SU-DHL-6 (cell line): ENCODE measurements around the gene RAP1B.

ENCODE experiments used
- H2AFZ ChIP-seq: fragments of 200-600 bp; sonication (generic); 2 replicates; pipeline ENCODE4 v1.6.1; 2014; ENCODE audit warnings: low read depth, mild to moderate bottlenecking, moderate library complexity, mixed read lengths, antibody characterized with exemption, low read length; ENCODE audit not compliant: severe bottlenecking
- H3F3A ChIP-seq: fragments of 200-600 bp; shearing (Covaris generic); 2 replicates; pipeline ENCODE4 v1.6.0; 2016; ENCODE audit warnings: antibody characterized with exemption, mild to moderate bottlenecking; ENCODE audit not compliant: insufficient read depth
- H3K27ac ChIP-seq: fragments of 200-600 bp; sonication (generic); 2 replicates; pipeline ENCODE4 v1.5.1; 2016; ENCODE audit warnings: low read depth, mild to moderate bottlenecking, low read length, moderate library complexity, mixed read lengths
- H3K27me3 ChIP-seq: fragments of 200-600 bp; sonication (generic), shearing (Covaris generic); 2 replicates; pipeline ENCODE4 v1.6.0; 2014; ENCODE audit warnings: mild to moderate bottlenecking, low read length
- H3K36me3 ChIP-seq: fragments of 200-600 bp; sonication (generic); 2 replicates; pipeline ENCODE4 v1.6.1; 2014; ENCODE audit warnings: mild to moderate bottlenecking, low read length, mixed read lengths
- H3K4me2 ChIP-seq: fragments of 300-600, 200-600 bp; shearing (Covaris generic), sonication (generic); 2 replicates; pipeline ENCODE4 v1.6.0; 2014; ENCODE audit warnings: low read length, low read depth, mild to moderate bottlenecking; ENCODE audit not compliant: poor library complexity, severe bottlenecking
- H3K4me3 ChIP-seq: fragments of 200-600 bp; sonication (generic); 2 replicates; pipeline ENCODE4 v1.5.1; 2014; ENCODE audit warnings: antibody characterized with exemption, low read length, mild to moderate bottlenecking, mixed read lengths; ENCODE audit not compliant: insufficient read depth, poor library complexity, severe bottlenecking
- H3K79me2 ChIP-seq: fragments of 200-600 bp; sonication (generic); 2 replicates; pipeline ENCODE4 v1.6.1; 2014; ENCODE audit warnings: mild to moderate bottlenecking, low read length, moderate library complexity; ENCODE audit not compliant: insufficient read depth
- H3K9ac ChIP-seq: fragments of 200-600 bp; sonication (generic); 2 replicates; pipeline ENCODE4 v1.7.0; 2014; ENCODE audit warnings: mild to moderate bottlenecking, low read length
- H3K9me2 ChIP-seq: fragments of 200-600 bp; sonication (generic); replicated peaks from 2 replicates; pipeline ENCODE4 v1.6.1; 2014; ENCODE audit warnings: low read length; ENCODE audit not compliant: insufficient read depth
- H3K9me3 ChIP-seq: fragments of 200-600 bp; sonication (generic); 2 replicates; pipeline ENCODE4 v1.6.1; 2014; ENCODE audit warnings: low read length, mixed read lengths; ENCODE audit not compliant: insufficient read depth
- H4K20me1 ChIP-seq: fragments of 200-600 bp; sonication (generic); 2 replicates; pipeline ENCODE4 v1.6.1; 2014; ENCODE audit warnings: low read depth, mild to moderate bottlenecking, antibody characterized with exemption, low read length, moderate library complexity, mixed read lengths
- CTCF ChIP-seq: fragments of 200-600 bp; sonication (generic); IDR thresholded peaks from one replicate; pipeline ENCODE4 v1.5.1; 2017; ENCODE audit warnings: antibody characterized with exemption, mild to moderate bottlenecking, low read length, moderate library complexity; ENCODE audit not compliant: insufficient read depth, poor library complexity, severe bottlenecking
- EZH2phosphoT487 ChIP-seq: fragments of 200-600 bp; sonication (generic), shearing (Covaris generic); conservative IDR thresholded peaks from 2 replicates; pipeline ENCODE4 v1.6.1; 2018; ENCODE audit warnings: mild to moderate bottlenecking, antibody characterized with exemption, low read length, moderate library complexity, mixed read lengths

The RAP1B gene

GRCh38 chr12:68630598-68630997 is 19.9 kb downstream of the RAP1B start:
- TF ChIP-seq CTCF (no peak), EZH2phosphoT487 (no peak)
- Histone ChIP-seq H3K4me3 (no peak overlapping the region), H3K36me3 (peaks cover 16% of the 10 kb centered on the region), H3K9me3 (no peaks in the 10 kb centered on the region), H4K20me1 (peaks cover 31% of the 10 kb centered on the region; the same call in 1 of the 2 replicates), H3K79me2 (peaks cover 100% of the 10 kb centered on the region), H3K9ac (no peak overlapping the region), H2AFZ (no peak overlapping the region), H3K27ac (peak overlapping the region; percentile 61), H3K27me3 (no peaks in the 10 kb centered on the region), H3K4me2 (peak overlapping the region; percentile 50), H3K9me2 (no peaks in the 10 kb centered on the region), H3F3A (peaks cover 47% of the 10 kb centered on the region)

- H3K79me2 ChIP-seq: peaks cover 100% of the 10 kb centered on the region
- peaks cover 54% of the 10 kb centered on the region for H3F3A ChIP-seq
- H2AFZ ChIP-seq: no peak overlapping the region
- H3K9me2 ChIP-seq: no peaks in the 10 kb centered on the region
- no peaks in the 10 kb centered on the region for H3K9me3 ChIP-seq
- peak overlapping the region; percentile 50 for H3K4me2 ChIP-seq
- peaks cover 16% of the 10 kb centered on the region for H3K36me3 ChIP-seq
- no peak overlapping the region for H3K9ac ChIP-seq
- TF ChIP-seq EZH2phosphoT487: no peak
- no peak for TF ChIP-seq CTCF
- H3K27me3 ChIP-seq: no peaks in the 10 kb centered on the region
- H3K27ac ChIP-seq: peak overlapping the region; percentile 61
- H4K20me1 ChIP-seq: peaks cover 31% of the 10 kb centered on the region; the same call in 1 of the 2 replicates
- H3K4me3 ChIP-seq: no peak overlapping the region
These were observed 20.5 kb downstream of the RAP1B start for GRCh38 chr12:68631227-68631626.

- TF ChIP-seq CTCF (no peak), EZH2phosphoT487 (no peak)
- Histone ChIP-seq H3K4me3 (no peak overlapping the region), H3K36me3 (peaks cover 6% of the 10 kb centered on the region; the same call in 1 of the 2 replicates), H3K4me2 (peak overlapping the region; percentile 50), H3F3A (peaks cover 65% of the 10 kb centered on the region), H4K20me1 (peaks cover 31% of the 10 kb centered on the region; the same call in 1 of the 2 replicates), H3K79me2 (peaks cover 99% of the 10 kb centered on the region), H3K27ac (peak overlapping the region; percentile 67), H3K9me2 (no peaks in the 10 kb centered on the region), H2AFZ (no peak overlapping the region), H3K9me3 (no peaks in the 10 kb centered on the region), H3K9ac (no peak overlapping the region), H3K27me3 (no peaks in the 10 kb centered on the region)
These were observed 21.8 kb downstream of the RAP1B start for GRCh38 chr12:68632486-68632885.
